Neural cell (in vitro differentiated cells): ENCODE data around the gene MYO5A. TPM values are rescaled to one million over a fixed set of nuclear protein-coding genes. Genes with fewer than 3 reads are reported as not detected.

ENCODE experiments used
- H2AFZ ChIP-seq: fragments of 200-600, 300-800 bp; sonication (generic), shearing (Covaris generic); 2 replicates; pipeline ENCODE4 v1.6.0; 2014; ENCODE audit warnings: low read depth, mild to moderate bottlenecking, antibody characterized with exemption, low read length, moderate library complexity
- H3F3A ChIP-seq: fragments of 200-600 bp; shearing (Covaris generic); 2 replicates; pipeline ENCODE4 v1.6.1; 2016; ENCODE audit warnings: mild to moderate bottlenecking, moderate library complexity, mixed read lengths, antibody characterized with exemption, low read length; ENCODE audit not compliant: insufficient read depth, poor library complexity, severe bottlenecking
- H3K27ac ChIP-seq: fragments of 200-600, 300-800 bp; sonication (generic), shearing (Covaris generic); 2 replicates; pipeline ENCODE4 v1.5.1; 2014; ENCODE audit warnings: mild to moderate bottlenecking, low read length, moderate library complexity
- H3K27me3 ChIP-seq: fragments of 300-800, 200-600 bp; sonication (generic), shearing (Covaris generic); 2 replicates; pipeline ENCODE4 v1.6.0; 2014; ENCODE audit warnings: mild to moderate bottlenecking, low read depth, low read length, moderate library complexity; ENCODE audit not compliant: insufficient read depth
- H3K36me3 ChIP-seq: fragments of 300-800, 200-600 bp; sonication (generic), shearing (Covaris generic); 2 replicates; pipeline ENCODE4 v1.5.1; 2014; ENCODE audit warnings: mild to moderate bottlenecking, antibody characterized with exemption, low read length, moderate library complexity; ENCODE audit not compliant: insufficient read depth
- H3K4me2 ChIP-seq: fragments of 300-800, 200-600 bp; sonication (generic), shearing (Covaris generic); 2 replicates; pipeline ENCODE4 v1.6.0; 2014; ENCODE audit warnings: mild to moderate bottlenecking, low read length
- H3K4me3 ChIP-seq: fragments of 300-800, 200-600 bp; sonication (generic), shearing (Covaris generic); 2 replicates; pipeline ENCODE4 v1.5.1; 2014; ENCODE audit warnings: mild to moderate bottlenecking, low read length, moderate library complexity
- H3K79me2 ChIP-seq: fragments of 200-600 bp; shearing (Covaris generic); replicated peaks from 2 replicates; pipeline ENCODE4 v1.6.0; 2014; ENCODE audit warnings: mild to moderate bottlenecking, low read length, moderate library complexity; ENCODE audit not compliant: insufficient read depth
- H3K9ac ChIP-seq: fragments of 300-800, 200-600 bp; sonication (generic), shearing (Covaris generic); 2 replicates; pipeline ENCODE4 v1.6.1; 2016; ENCODE audit warnings: mild to moderate bottlenecking, low read length, mixed read lengths
- H3K9me2 ChIP-seq: fragments of 200-600 bp; shearing (Covaris generic); 2 replicates; pipeline ENCODE4 v1.6.1; 2016; ENCODE audit warnings: mild to moderate bottlenecking, low read length, mixed read lengths; ENCODE audit not compliant: insufficient read depth
- H3K9me3 ChIP-seq: fragments of 200-600, 300-800 bp; sonication (generic), shearing (Covaris generic); 2 replicates; pipeline ENCODE4 v1.6.1; 2016; ENCODE audit warnings: mild to moderate bottlenecking, mixed run types, low read length, moderate library complexity, mixed read lengths
- H4K20me1 ChIP-seq: fragments of 200-600 bp; shearing (Covaris generic); 2 replicates; pipeline ENCODE4 v1.6.1; 2016; ENCODE audit warnings: mild to moderate bottlenecking, mixed run types; ENCODE audit not compliant: insufficient read depth
- CTCF ChIP-seq: fragments of 450-650 bp; IDR thresholded peaks from 2 replicates; pipeline ENCODE4 v1.5.1; 2014; ENCODE audit warnings: antibody characterized with exemption, mild to moderate bottlenecking, moderate library complexity; ENCODE audit not compliant: poor library complexity, severe bottlenecking
- EP300 ChIP-seq: fragments of 450-650 bp; conservative IDR thresholded peaks from 2 replicates; pipeline ENCODE4 v1.6.1; 2014; ENCODE audit warnings: antibody characterized with exemption, mild to moderate bottlenecking, moderate library complexity; ENCODE audit not compliant: poor library complexity, severe bottlenecking
- EZH2 ChIP-seq: fragments of 200-600, 300-800 bp; shearing (Covaris generic), sonication (generic); IDR thresholded peaks from 2 replicates; pipeline ENCODE4 v1.6.1; 2014; ENCODE audit warnings: antibody characterized with exemption, low read length, borderline replicate concordance, mild to moderate bottlenecking; ENCODE audit not compliant: insufficient read depth, poor library complexity, severe bottlenecking
- MXI1 ChIP-seq: fragments of 450-650 bp; conservative IDR thresholded peaks from 2 replicates; pipeline ENCODE4 v1.6.1; 2014; ENCODE audit warnings: antibody characterized with exemption, mild to moderate bottlenecking; ENCODE audit not compliant: poor library complexity, severe bottlenecking
- POLR2AphosphoS5 ChIP-seq: IDR thresholded peaks from 2 replicates; pipeline ENCODE4 v1.6.1; 2012
- RAD21 ChIP-seq: fragments of 450-650 bp; conservative IDR thresholded peaks from 2 replicates; pipeline ENCODE4 v1.6.1; 2014; ENCODE audit warnings: antibody characterized with exemption, mild to moderate bottlenecking, moderate library complexity
- SMC3 ChIP-seq: fragments of 450-650 bp; conservative IDR thresholded peaks from 2 replicates; pipeline ENCODE4 v1.6.1; 2014; ENCODE audit warnings: antibody characterized with exemption, mild to moderate bottlenecking, moderate library complexity; ENCODE audit not compliant: poor library complexity
- TAF1 ChIP-seq: IDR thresholded peaks from 2 replicates; pipeline ENCODE4 v1.6.1; 2012; ENCODE audit warnings: low read depth
- polyA plus RNA-seq: library from polyadenylated mRNA; depleted of rRNA; stranded (reverse); fragments of >200 nt; gene quantifications from 2 replicates; pipeline ENCODE4 v1.2.3, GENCODE V29; 2014
- TF ChIP-seq, protein P1 (sequence below): IDR thresholded peaks from 2 replicates; pipeline ENCODE4 v1.6.1; 2012; ENCODE audit warnings: borderline replicate concordance

The MYO5A gene
- polyA plus RNA-seq, 1 donor from 2014 or later = 43.8 TPM

GRCh38 chr15:52357949-52358348 is 170.7 kb downstream of the MYO5A start:
- Histone ChIP-seq H3K9ac (no peak overlapping the region), H4K20me1 (no peaks in the 10 kb centered on the region), H3K9me2 (no peaks in the 10 kb centered on the region), H3F3A (no peaks in the 10 kb centered on the region), H3K27me3 (no peaks in the 10 kb centered on the region), H3K27ac (no peak overlapping the region), H3K79me2 (no peaks in the 10 kb centered on the region), H2AFZ (no peak overlapping the region), H3K4me3 (no peak overlapping the region), H3K9me3 (no peaks in the 10 kb centered on the region), H3K36me3 (peaks cover 11% of the 10 kb centered on the region), H3K4me2 (no peak overlapping the region)
- no peak for TF ChIP-seq RAD21
- TF ChIP-seq MXI1 = no peak
- no peak for TF ChIP-seq EZH2
- no peak for TF ChIP-seq POLR2AphosphoS5
- no peak for TF ChIP-seq EP300
- TF ChIP-seq TAF1 = no peak
- TF ChIP-seq, protein P1, sequence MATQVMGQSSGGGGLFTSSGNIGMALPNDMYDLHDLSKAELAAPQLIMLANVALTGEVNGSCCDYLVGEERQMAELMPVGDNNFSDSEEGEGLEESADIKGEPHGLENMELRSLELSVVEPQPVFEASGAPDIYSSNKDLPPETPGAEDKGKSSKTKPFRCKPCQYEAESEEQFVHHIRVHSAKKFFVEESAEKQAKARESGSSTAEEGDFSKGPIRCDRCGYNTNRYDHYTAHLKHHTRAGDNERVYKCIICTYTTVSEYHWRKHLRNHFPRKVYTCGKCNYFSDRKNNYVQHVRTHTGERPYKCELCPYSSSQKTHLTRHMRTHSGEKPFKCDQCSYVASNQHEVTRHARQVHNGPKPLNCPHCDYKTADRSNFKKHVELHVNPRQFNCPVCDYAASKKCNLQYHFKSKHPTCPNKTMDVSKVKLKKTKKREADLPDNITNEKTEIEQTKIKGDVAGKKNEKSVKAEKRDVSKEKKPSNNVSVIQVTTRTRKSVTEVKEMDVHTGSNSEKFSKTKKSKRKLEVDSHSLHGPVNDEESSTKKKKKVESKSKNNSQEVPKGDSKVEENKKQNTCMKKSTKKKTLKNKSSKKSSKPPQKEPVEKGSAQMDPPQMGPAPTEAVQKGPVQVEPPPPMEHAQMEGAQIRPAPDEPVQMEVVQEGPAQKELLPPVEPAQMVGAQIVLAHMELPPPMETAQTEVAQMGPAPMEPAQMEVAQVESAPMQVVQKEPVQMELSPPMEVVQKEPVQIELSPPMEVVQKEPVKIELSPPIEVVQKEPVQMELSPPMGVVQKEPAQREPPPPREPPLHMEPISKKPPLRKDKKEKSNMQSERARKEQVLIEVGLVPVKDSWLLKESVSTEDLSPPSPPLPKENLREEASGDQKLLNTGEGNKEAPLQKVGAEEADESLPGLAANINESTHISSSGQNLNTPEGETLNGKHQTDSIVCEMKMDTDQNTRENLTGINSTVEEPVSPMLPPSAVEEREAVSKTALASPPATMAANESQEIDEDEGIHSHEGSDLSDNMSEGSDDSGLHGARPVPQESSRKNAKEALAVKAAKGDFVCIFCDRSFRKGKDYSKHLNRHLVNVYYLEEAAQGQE = no peak
- TF ChIP-seq CTCF = no peak
- TF ChIP-seq SMC3 = no peak

DNA sequence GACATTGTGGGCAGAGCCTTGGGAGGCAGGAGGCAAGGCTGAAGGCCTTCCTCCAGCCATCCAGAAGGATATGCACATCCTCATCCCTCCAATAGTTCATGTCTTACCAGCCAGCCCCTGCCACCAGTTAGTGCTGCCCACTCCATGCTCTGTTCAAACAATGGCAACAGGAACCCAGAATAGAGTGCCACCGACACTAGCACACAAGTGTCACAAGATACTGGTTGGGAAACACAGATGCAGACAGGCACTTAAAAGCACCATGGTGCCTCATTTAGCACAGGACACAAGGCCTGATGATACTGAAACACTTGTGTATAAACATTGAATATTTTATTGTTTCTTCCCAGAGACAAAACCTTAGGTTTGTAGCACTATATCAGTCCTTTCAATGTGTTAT is 176.6 kb downstream of the MYO5A start:
- Histone ChIP-seq H3K9ac (no peak overlapping the region), H3K27ac (no peak overlapping the region), H3K4me2 (no peak overlapping the region), H3F3A (no peaks in the 10 kb centered on the region), H3K4me3 (no peak overlapping the region), H3K9me3 (no peaks in the 10 kb centered on the region), H3K36me3 (peaks cover 9% of the 10 kb centered on the region), H3K27me3 (no peaks in the 10 kb centered on the region), H3K9me2 (no peaks in the 10 kb centered on the region), H3K79me2 (no peaks in the 10 kb centered on the region), H2AFZ (no peak overlapping the region), H4K20me1 (no peaks in the 10 kb centered on the region)
- TF ChIP-seq EP300 (no peak), SMC3 (no peak), MXI1 (no peak), POLR2AphosphoS5 (no peak), EZH2 (no peak), TAF1 (no peak), RAD21 (no peak)
- TF ChIP-seq, protein P1 = no peak
